H54 (cell line): ENCODE data around the gene PRKCB.

Experiments used
- DNase-seq: peaks from one replicate; pipeline ENCODE4 v3.0.0; 2011; ENCODE audit warnings: low spot score, mixed read lengths; ENCODE audit not compliant: insufficient read length
- FAIRE-seq: peaks from 3 replicates; lab custom pipeline; 2011; peaks lifted over from hg19 to GRCh38; lab: Jason Lieb, UNC
- POLR2A ChIP-seq: IDR thresholded peaks from 2 replicates; pipeline ENCODE4 v1.6.1; 2011; ENCODE audit warnings: low read depth, mild to moderate bottlenecking, low read length

Gene PRKCB

DNA sequence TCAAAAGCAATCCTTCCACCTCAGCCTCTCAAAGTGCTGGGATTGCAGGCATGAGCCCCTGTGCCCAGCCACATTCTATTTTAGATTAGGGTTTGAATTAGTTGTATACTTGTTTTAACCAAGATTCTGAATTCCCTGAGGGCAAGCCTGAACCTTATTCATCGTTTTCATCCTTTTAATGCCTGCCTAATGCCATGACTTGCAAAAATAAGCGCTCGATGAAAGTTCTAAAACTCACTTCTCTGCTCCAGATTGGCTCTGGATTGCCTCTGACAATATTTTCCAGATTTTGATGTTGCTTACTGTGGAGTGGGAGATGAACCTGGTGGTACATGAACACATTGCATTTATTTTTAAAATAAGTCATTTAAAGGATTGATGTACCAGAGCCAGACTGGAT lies 329.5 kb downstream of the PRKCB start:
- DNase-seq, result no peak
- TF ChIP-seq POLR2A, result no peak
- FAIRE-seq, result no peak

GRCh38 chr16:24166661-24167528 lies 331.1 kb downstream of the PRKCB start:
- no peak for TF ChIP-seq POLR2A
- DNase-seq, result no peak
- FAIRE-seq, result no peak

GRCh38 chr16:24168856-24169255 lies 333.1 kb downstream of the PRKCB start:
- FAIRE-seq (no peak), DNase-seq (no peak)
- TF ChIP-seq POLR2A, result no peak

DNA sequence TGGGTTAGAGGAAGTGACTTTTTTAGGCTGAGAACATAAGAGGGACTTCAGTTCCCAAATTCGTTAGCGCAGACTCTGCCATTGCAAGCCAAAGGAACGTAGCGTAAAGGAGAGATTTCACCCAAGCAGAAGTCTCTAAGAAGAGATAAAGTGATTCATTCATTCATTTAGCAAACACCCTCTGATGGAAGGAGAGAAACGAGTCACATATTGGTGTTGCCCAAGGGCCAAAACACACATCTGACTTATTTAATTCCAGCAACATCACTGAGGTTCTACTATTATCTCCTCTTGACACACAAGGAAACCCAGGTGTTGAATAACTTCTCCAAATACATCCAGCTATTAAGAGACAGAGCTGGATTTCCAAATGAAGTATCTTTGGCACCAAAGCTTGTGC lies 334.6 kb downstream of the PRKCB start:
- DNase-seq, result no peak
- no peak for TF ChIP-seq POLR2A
- no peak for FAIRE-seq

DNA sequence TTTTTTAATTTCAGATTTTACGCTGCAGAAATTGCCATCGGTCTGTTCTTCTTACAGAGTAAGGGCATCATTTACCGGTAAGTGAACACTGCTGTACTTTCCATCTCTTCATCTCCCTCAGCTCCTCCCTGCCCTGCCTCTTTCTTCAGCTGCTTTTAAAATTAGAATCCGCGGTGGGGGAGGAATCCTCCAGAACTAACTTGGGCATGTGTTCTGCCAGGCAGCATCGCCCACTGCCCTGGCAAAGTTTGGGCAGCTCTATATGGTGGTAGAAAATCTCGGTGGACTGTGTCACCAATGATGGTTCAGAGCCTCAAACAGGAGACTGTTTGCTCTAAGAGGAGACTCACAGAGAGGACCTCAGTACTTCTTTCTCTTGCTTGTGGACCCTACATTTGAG lies 338.7 kb downstream of the PRKCB start:
- no peak for DNase-seq
- TF ChIP-seq POLR2A, result no peak
- no peak for FAIRE-seq

DNA sequence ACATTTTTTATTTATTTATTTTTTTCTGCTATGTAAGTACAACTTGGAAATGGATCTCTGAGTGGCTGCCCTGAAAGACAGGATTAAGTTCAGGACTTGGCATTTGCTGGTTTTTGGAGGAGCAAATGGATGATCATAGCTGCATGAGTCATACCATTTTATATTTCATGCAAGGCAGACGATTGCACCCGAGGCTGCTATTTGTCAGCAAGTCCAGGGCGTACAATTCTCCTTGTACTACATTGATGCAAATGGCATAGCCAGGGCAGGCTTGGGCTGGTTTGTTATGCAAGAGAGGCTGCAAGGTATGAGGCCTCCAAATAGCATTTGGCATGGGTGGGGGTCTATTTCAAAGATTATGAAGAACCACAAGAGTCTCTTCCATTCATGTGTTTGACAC lies 339.2 kb downstream of the PRKCB start:
- no peak for TF ChIP-seq POLR2A
- DNase-seq (no peak), FAIRE-seq (no peak)

- TF ChIP-seq POLR2A, result no peak
- DNase-seq, result no peak
- FAIRE-seq, result no peak
Observed at GRCh38 chr16:24178496-24178895, 342.7 kb downstream of the PRKCB start.

- no peak for DNase-seq
- no peak for TF ChIP-seq POLR2A
- FAIRE-seq, result no peak
Observed at GRCh38 chr16:24180451-24180850, 344.7 kb downstream of the PRKCB start.

DNA sequence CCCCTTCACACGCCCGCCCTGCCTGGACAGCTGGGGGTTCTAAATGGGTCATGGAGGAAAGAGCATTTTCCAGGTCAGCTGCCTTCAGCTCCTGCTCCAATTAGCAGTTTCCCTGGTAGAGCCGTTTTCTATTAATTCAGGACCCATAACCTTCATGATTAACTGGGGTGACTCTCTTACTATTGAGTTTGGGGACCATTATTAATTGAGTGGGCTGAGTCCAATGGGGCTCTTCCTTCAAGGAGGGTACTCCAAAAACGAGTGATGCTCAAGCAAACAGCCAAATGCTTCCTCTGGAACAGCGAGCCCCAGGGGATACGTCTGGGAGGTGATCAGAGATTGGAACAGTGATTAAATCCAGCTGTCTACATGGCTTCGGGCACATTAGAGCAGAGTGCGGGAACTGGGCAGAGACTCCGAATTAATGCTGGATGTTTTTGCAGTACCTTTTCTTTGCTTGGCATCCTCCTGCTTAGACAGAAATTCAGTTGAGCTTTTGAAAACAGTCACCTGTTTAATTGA lies 352.3 kb downstream of the PRKCB start:
- TF ChIP-seq POLR2A, result no peak
- FAIRE-seq (no peak), DNase-seq (no peak)

DNA sequence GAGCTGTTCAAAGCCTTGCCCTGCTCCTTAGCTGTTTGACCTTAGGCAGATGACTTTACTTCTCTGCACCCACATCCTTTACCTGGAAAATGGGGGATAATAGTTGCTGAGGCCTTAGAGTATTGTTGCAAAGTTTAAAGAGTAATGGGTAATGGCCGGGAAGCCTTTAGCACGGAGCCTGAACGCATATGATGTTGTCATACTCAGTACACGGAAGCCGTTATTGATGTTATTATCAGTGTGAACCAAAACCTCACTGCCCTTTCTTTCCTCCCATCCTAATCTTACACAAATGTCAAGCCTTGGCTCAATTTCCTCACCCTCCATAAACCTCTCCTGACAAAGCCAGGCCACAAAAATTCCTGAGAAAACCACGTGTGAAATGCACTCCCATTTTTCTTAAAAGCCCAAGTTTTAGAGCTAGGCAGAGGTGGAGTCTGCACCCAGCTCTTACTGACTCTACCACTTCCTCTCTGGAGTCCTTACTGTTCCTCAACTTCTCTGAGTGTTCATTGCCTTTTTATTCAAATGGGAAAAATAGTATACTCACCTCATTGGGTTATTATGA lies 353.1 kb downstream of the PRKCB start:
- FAIRE-seq (no peak), DNase-seq (no peak)
- TF ChIP-seq POLR2A, result no peak

DNA sequence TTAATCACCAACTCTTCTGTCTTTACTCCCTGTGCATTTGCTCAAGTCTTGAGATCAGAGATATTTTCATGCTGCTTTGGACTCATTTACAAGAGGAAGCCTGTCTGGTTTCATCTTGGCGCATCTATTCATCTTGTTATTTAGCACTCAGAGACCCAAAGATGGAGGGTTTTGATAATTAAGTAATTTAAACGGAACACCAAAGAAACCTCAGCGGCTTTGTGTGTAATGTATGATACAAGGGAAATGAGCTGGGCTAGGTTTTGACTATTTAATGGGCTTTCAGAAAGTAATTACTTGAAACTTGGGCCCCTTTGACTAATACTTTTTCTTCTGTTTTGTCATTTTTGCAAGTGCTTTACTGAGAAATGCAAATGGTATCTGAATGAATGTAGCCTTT lies 354.2 kb downstream of the PRKCB start:
- no peak for FAIRE-seq
- no peak for DNase-seq
- no peak for TF ChIP-seq POLR2A

GRCh38 chr16:24191876-24192402 lies 356.2 kb downstream of the PRKCB start:
- DNase-seq (no peak), FAIRE-seq (no peak)
- no peak for TF ChIP-seq POLR2A

DNA sequence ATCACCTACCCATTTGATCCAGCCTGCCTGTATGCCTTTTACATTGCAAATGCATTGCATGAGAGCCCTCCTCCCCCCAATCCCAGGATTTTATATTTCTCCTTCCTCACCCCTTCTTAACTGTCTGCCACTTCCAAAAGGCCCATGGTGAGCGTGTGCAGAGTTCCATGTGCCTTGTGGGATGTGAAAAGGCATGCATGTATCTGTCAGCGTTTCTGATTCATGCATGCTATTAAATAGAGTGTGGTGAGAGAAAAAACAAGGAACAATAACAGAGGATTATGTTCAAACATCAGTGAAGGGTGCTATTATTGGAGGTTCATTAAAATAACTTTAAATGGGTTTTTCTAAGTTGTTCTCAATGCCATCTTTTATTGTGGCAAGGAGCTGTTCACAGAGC lies 359.4 kb downstream of the PRKCB start:
- no peak for FAIRE-seq
- no peak for DNase-seq
- no peak for TF ChIP-seq POLR2A

GRCh38 chr16:24198807-24199533 lies 363.2 kb downstream of the PRKCB start:
- DNase-seq (no peak), FAIRE-seq (no peak)
- no peak for TF ChIP-seq POLR2A

DNA sequence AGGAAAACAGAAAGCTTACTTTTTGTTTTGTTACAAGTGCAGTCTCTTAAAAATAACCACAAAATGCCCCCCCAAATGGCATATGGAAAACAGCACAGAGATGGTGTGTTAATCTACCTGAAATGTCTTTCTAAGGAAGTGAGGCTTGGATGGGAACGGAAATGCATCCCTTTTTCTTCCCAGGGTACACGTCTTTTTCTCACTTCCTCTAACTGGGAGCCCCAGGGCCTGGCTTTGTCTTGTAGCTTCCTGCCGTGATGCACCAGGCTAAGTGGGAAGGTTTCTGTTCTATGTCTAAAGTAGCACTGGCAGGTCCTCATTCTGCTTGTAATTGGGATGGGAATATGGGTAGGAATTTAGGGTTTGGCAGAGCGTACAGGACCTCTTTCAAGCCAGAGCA lies 367.9 kb downstream of the PRKCB start:
- DNase-seq (no peak), FAIRE-seq (no peak)
- TF ChIP-seq POLR2A, result no peak
